Activated naive CD8-positive, alpha-beta T cell treated with anti-CD3 and anti-CD28 coated beads, Interleukin-2, amount 10 ng/mL, durations not matched to agents 7 days and 5 days (primary cell): ENCODE results near the gene MEP1B. TPM values are rescaled to one million over a fixed set of nuclear protein-coding genes. Genes with fewer than 3 reads are reported as not detected.
"Not testable (repeated sequence)": the region's sequence is repeated elsewhere in the genome, so short reads cannot be mapped to it uniquely, and the experiment has no call there.

Experiments
- ATAC-seq: fragments of 150-1000 bp; cut with Tn5 transposase; one replicate; pipeline ENCODE4 v1.10.0; 2021; ENCODE audit warnings: low read depth, moderate library complexity
- POLR2A ChIA-PET: fragments of 350-600 bp; sonication (Branson Sonifier 250); formaldehyde crosslinking; loops from one replicate; lab custom pipeline; 2021; ENCODE audit warnings: antibody characterized with exemption; lab: Charles Lee
- DNase-seq: peaks from one replicate; pipeline ENCODE4 v3.0.0; 2021
- H3K27ac Mint-ChIP-seq: one replicate; pipeline ENCODE4 v1.8.0; 2022; ENCODE audit warnings: mild to moderate bottlenecking, mixed read lengths
- H3K27me3 Mint-ChIP-seq: one replicate; pipeline ENCODE4 v1.8.0; 2022; ENCODE audit warnings: mild to moderate bottlenecking, moderate library complexity, mixed read lengths
- H3K36me3 Mint-ChIP-seq: one replicate; pipeline ENCODE4 v1.8.0; 2021; ENCODE audit warnings: mild to moderate bottlenecking, mixed read lengths
- H3K4me1 Mint-ChIP-seq: one replicate; pipeline ENCODE4 v1.8.0; 2021; ENCODE audit warnings: mixed read lengths
- H3K4me3 Mint-ChIP-seq: one replicate; pipeline ENCODE4 v1.8.0; 2022; ENCODE audit warnings: mild to moderate bottlenecking, moderate library complexity, mixed read lengths
- H3K9me3 Mint-ChIP-seq: one replicate; pipeline ENCODE4 v1.8.0; 2021; ENCODE audit warnings: mixed read lengths
- total RNA-seq, 2 experiments: library from RNA; stranded (reverse); gene quantifications; one replicate each; pipeline ENCODE4 v1.2.3, GENCODE V29; 2021

MEP1B gene
- total RNA-seq = not detected

DNA sequence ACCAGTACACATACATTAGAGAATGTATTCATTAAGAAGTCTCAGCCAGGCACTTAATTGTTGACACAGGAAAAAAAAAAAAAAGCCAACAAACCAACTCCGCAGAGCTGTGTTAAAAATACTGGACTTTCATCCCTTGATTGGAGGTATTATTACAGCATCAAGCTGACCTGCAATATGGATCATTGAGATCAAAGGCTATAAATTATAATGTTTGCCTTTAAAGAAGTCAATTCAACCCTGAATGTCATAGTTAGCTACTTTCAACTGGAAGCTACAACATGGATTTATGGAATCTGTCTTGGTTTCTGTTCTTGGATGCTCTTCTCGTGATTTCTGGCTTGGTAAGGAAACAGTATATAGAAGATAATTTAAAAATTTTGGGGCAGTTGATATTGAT is at the start of gene MEP1B:
Gene MEP1B, plus strand, starts transcription at position 250 of the 400 bp plus-strand sequence. Its CDS starts 32 bp downstream, at position 282.
- Mint-ChIP-seq H3K4me1 (no peaks in the 10 kb centered on the region), H3K27me3 (peaks cover 5% of the 10 kb centered on the region), H3K4me3 (no peak within 1 kb of the TSS), H3K9me3 (peaks cover 4% of the 10 kb centered on the region), H3K36me3 (no peaks in the 10 kb centered on the region), H3K27ac (no peak within 1 kb of the TSS)
- DNase-seq (no peak), ATAC-seq (no peak)
- POLR2A ChIA-PET = no interaction called here

DNA sequence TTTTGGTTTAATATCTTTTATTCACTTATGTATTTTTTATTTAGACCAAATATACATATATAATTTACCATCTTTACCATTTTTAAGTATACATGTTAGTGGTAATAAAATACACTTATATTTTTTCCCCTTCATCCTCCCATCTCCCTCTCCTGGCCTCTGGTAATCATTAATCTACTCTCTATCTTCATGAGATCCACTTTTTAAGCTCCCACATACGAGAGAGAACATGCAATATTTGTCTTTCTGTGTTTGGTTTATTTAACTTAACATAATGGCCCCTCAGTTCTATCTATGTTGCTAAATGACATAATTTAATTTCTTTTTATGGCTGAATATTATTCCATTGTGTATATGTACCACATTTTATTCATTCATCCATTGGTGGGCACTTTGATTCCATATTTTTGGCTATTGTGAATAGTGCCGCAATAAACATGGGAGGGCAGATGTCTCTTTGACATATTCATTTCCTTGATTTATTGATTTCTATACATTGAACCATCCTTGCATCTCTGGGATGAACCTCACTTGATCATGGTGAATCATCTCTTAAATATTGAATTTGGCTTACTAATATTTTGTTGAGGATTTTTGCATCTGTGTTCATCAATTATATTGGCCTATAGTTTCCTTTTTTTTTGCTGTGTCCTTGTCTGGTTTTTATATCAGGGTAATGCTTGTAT is 41.5 kb upstream of the MEP1B start:
- Mint-ChIP-seq H3K9me3 (peaks cover 3% of the 10 kb centered on the region), H3K4me1 (peaks cover 6% of the 10 kb centered on the region), H3K36me3 (peaks cover 1% of the 10 kb centered on the region), H3K4me3 (no peak overlapping the region), H3K27me3 (peaks cover 19% of the 10 kb centered on the region), H3K27ac (no peak overlapping the region)
- ATAC-seq = no peak
- POLR2A ChIA-PET = no interaction called here
- no peak for DNase-seq

DNA sequence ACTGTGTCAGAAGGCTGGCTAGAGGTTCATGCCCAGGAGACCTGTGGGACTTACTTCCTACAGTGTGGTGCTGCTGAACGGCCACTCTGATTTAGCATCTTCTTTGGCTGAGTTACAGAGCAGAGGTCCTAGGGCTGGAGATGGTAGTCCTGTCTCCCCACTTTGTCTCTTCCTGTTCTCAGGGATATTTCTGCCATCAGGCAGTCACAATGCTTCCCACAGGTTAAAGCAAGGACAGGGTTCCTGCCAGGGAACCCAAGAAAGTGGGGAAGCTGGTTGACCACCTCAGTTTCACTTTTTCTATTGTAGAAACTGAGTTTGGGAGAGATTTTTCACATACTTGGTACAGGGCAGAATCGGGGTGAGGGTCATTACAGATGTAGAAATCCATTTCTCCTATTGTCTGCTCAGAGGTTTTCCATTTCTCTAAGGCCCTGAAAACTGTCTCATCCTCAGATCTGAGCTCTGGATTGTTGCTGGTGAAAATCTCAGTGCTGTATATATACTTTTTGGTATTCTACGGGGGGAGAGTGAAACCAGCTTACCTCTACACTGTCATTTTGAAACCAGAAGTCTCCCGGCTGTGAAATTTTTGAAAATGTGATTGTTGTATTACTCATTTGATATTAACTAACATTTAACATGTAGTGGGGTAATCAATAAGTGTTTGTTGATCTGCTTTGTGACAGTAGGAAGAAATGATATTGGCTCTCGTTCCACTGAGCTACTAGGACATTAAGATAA is 37.0 kb upstream of the MEP1B start:
- POLR2A ChIA-PET = no interaction called here
- H3K4me1 Mint-ChIP-seq = peaks cover 7% of the 10 kb centered on the region
- peaks cover 5% of the 10 kb centered on the region for H3K9me3 Mint-ChIP-seq
- no peak for ATAC-seq
- H3K27ac Mint-ChIP-seq = no peak overlapping the region
- DNase-seq = no peak
- no peak overlapping the region for H3K4me3 Mint-ChIP-seq
- peaks cover 15% of the 10 kb centered on the region for H3K27me3 Mint-ChIP-seq
- peaks cover 3% of the 10 kb centered on the region for H3K36me3 Mint-ChIP-seq

DNA sequence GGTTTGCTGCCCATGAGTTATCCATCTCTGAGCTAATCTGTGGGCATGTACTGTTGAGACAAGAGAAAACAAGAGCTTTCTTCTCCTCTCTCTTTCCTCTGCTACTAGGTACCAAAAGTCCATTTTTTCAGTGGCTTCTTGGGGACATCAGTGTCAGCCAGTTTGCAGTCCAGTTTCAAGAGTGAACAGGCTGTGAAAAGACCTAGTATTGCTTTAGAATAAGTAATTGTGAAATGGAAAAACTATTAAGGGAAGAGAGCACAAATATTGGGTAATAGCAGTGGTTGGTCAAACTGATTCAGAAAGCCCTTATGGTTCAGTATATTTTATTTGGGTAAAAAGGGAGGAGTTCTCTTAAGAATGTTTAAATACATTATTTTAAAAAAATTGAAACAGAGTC is 33.0 kb upstream of the MEP1B start:
- Mint-ChIP-seq H3K36me3 (peaks cover 2% of the 10 kb centered on the region), H3K27me3 (peaks cover 13% of the 10 kb centered on the region), H3K4me1 (peaks cover 13% of the 10 kb centered on the region), H3K9me3 (peaks cover 2% of the 10 kb centered on the region), H3K27ac (no peak overlapping the region), H3K4me3 (no peak overlapping the region)
- ATAC-seq (no peak), DNase-seq (no peak)
- POLR2A ChIA-PET = interaction anchor here (1.0 kb wide), 1 partner anchor 17 kb away, joined by 3 read pairs; no protein-coding TSS in a partner anchor

DNA sequence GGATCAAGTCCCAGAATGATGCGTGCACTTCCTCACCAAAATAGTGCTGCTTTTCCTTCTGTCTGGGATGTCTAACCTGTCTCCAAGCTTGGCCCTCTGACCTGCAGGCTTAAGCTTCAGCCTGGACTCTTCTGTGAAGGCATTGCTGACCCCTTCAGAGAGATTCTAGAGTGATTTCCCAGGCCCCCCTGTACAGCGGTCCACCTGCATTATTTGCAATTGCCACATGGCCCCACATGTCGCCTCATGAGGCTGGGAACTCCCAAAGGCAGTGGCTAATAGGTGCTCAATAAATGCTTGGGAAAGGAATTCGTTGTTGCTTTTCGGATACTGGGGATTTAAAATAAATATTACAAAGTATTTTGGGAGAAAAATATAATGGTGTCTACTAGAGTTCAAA is 32.3 kb upstream of the MEP1B start:
- no peak for DNase-seq
- Mint-ChIP-seq H3K4me1 (peaks cover 13% of the 10 kb centered on the region), H3K4me3 (peak overlapping the region; percentile 83), H3K9me3 (peaks cover 2% of the 10 kb centered on the region), H3K36me3 (peaks cover 2% of the 10 kb centered on the region), H3K27me3 (peaks cover 8% of the 10 kb centered on the region), H3K27ac (no peak overlapping the region)
- no peak for ATAC-seq
- POLR2A ChIA-PET = interaction anchor here (1.0 to 1.3 kb wide), 2 partner anchors 18 to 139 kb away, joined by 3 read pairs; partner anchors contain the start of gene RNF125

DNA sequence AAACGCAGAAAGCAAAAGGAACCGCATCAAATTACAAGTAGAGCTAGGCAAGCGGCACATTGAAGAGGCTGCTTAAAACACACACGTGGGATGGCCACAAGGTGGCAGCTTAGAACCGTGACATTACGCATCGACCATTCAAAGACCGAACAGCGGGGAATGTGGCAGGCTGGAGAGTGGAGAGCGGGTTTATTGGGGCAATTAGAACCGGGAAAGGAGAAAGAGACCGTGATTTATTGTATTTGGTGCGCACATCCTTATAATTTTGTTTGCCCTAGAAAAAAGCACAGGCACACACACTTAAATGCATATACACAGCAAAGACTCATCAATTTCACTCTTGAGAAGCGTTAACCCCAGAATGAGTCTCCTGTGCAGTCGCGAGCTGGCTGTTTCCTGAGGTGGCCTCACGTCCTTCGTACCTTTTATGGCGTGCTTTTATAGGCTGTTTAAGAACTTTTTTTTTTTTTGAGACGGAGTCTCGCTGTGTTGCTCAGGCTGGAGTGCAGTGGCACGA is 31.7 kb upstream of the MEP1B start:
- H3K36me3 Mint-ChIP-seq = peaks cover 2% of the 10 kb centered on the region
- H3K9me3 Mint-ChIP-seq = peaks cover 2% of the 10 kb centered on the region
- POLR2A ChIA-PET = interaction anchor here (0.6 to 1.3 kb wide), 2 partner anchors 139 to 213 kb away, joined by 3 read pairs; partner anchors contain the start of gene RNF125
- DNase-seq (peak; percentile 62), ATAC-seq (peak; percentile 89)
- peaks cover 6% of the 10 kb centered on the region for H3K27me3 Mint-ChIP-seq
- peaks cover 9% of the 10 kb centered on the region for H3K4me1 Mint-ChIP-seq
- peak overlapping the region; percentile 83 for H3K4me3 Mint-ChIP-seq
- H3K27ac Mint-ChIP-seq = no peak overlapping the region

DNA sequence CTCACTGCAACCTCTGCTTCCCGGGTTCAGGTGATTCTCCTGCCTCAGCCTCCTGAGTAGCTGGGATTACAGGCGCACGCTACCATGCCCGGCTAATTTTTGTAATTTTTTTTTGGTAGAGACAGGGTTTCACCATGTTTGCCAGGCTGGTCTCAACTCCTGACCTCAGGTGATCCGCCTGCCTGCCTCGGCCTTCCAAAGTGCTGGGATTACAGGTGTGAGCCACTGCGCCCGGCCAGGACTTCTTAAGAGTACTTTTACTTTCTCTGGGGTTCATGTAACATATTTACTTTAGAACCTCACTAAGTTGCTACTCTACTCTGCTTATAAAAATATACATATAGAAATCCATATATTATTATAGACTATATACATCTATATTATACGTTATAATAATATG is 31.2 kb upstream of the MEP1B start:
- POLR2A ChIA-PET = interaction anchor here (0.6 to 1.3 kb wide), 2 partner anchors 140 to 214 kb away, joined by 3 read pairs; partner anchors contain the start of gene RNF125
- not testable (repeated sequence) for H3K27me3 Mint-ChIP-seq, ATAC-seq, DNase-seq, H3K9me3 Mint-ChIP-seq, H3K36me3 Mint-ChIP-seq, H3K4me1 Mint-ChIP-seq, H3K27ac Mint-ChIP-seq
- peak overlapping the region; percentile 83 for H3K4me3 Mint-ChIP-seq

DNA sequence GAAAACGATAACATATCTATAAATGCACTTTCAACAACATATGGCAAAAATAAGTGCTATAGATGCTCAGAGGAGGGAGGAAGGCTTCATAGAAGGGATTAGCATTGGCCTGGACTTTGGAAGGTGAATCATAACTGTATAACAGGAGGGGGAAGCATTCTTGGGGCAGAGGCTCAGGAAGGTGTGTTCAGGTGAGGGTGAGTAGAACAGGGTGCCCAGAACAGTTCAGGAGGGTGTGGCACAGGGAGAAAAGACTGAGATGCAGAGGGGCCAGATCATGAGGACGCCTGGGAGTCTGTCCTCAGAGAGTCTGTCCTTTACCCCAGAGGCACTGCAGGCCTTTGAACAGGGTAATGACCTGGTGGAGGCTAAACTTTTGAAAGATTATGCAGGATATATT is 29.3 kb upstream of the MEP1B start:
- no peak for ATAC-seq
- H3K4me3 Mint-ChIP-seq = no peak overlapping the region
- H3K9me3 Mint-ChIP-seq = no peaks in the 10 kb centered on the region
- peaks cover 7% of the 10 kb centered on the region for H3K4me1 Mint-ChIP-seq
- peaks cover 6% of the 10 kb centered on the region for H3K27me3 Mint-ChIP-seq
- H3K36me3 Mint-ChIP-seq = no peaks in the 10 kb centered on the region
- POLR2A ChIA-PET = no interaction called here
- H3K27ac Mint-ChIP-seq = no peak overlapping the region
- no peak for DNase-seq

DNA sequence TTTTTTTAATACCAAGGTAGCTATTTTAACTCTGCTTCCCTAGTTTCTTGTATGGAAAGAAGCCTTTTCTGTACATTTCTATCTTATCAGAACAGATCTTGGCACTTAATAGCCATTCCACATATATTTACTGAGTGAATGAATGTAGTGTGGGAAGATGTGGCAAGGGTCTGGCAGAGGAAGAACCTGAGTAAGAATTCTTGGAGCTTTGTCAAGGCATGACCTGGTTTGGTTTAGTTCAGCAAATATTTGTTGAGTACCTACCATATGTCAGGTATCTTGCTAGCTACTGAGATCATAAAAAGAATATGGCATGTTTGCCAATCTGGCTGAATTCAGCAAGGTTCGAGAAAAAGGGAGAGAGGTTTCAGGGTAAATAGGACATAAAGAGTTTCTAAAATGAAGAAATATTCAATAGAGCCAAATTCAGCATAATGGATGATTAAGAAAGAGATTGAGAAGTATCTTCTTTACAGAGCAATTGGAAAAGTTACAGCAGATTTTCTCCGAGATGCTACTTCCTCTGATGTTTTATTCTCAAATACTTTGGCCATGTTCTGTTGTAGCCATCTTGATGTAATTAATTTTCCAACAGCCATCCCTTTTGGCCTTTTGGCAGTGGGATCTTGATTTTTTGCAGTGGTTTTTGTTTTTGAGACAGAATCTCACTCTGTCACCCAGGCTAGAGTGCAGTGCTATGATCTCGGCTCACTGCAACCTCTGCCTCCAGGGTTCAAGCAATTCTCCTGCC is 21.7 kb upstream of the MEP1B start:
- Mint-ChIP-seq H3K27me3 (peaks cover 7% of the 10 kb centered on the region), H3K4me1 (no peaks in the 10 kb centered on the region), H3K9me3 (peaks cover 1% of the 10 kb centered on the region), H3K36me3 (no peaks in the 10 kb centered on the region), H3K27ac (no peak overlapping the region), H3K4me3 (no peak overlapping the region)
- DNase-seq = no peak
- no peak for ATAC-seq
- POLR2A ChIA-PET = no interaction called here

DNA sequence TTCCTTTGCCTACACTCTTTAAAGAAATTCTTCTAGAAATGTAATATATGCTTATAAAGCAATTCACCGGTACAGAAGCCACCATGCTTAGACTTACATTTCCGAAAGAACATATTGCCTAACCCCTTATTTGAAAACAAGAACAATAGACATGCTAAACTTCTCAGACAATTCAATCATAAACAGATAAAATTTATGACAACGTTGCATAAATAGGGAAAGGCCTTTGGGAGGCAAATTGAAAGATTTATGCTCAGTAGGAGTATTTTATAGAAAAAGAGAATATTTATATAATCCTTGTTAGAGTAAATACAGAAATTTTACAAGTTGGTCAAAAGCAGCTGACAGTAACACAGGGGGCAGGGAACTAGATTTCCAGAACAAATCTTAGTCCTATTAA is 16.2 kb upstream of the MEP1B start:
- peaks cover 4% of the 10 kb centered on the region for H3K9me3 Mint-ChIP-seq
- H3K36me3 Mint-ChIP-seq = no peaks in the 10 kb centered on the region
- H3K27me3 Mint-ChIP-seq = peaks cover 5% of the 10 kb centered on the region
- ATAC-seq (no peak), DNase-seq (no peak)
- H3K4me1 Mint-ChIP-seq = no peaks in the 10 kb centered on the region
- no peak overlapping the region for H3K4me3 Mint-ChIP-seq
- no peak overlapping the region for H3K27ac Mint-ChIP-seq
- POLR2A ChIA-PET = no interaction called here

DNA sequence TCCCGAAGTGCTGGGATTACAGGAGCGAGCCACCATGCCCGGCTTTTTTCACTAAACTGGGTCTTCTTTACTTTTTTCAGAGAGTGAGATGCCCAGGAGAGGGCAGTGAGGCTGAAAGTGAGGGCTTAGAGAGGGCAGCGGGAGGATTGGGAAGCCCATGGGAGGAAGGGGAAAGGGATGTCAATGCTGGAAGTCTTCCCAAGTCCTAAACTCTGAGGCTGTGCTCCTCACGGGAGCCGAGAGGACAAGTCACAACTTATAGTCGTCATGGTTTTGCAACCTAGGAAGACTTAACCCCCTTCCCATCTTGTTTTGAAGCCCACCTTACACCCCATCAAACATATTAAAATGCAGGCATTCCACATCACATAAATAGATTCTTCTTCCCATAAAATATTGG is 15.1 kb upstream of the MEP1B start:
- Mint-ChIP-seq H3K4me3 (no peak overlapping the region), H3K27ac (no peak overlapping the region), H3K9me3 (peaks cover 4% of the 10 kb centered on the region), H3K27me3 (peaks cover 5% of the 10 kb centered on the region), H3K36me3 (no peaks in the 10 kb centered on the region), H3K4me1 (no peaks in the 10 kb centered on the region)
- no peak for ATAC-seq
- no peak for DNase-seq
- POLR2A ChIA-PET = no interaction called here

DNA sequence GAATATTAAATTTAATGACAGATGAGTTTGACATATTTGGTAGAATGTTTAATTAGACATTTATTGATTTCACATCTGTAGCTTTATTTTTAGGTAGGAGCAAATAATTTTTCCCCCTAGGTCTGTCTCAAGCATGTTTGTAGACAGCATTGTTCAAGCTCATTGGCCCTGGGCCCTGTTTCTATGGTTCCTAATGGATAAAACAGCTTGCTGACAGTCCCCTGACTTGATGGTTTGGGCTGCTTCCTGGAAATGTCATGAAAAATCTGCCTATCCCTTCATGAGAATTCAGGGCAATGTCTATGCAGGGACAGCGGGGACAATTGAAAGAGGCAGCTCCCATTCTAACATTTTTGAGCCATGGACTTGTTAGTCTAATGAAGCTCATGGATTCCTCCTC is 14.6 kb upstream of the MEP1B start:
- Mint-ChIP-seq H3K9me3 (peaks cover 4% of the 10 kb centered on the region), H3K27me3 (peaks cover 5% of the 10 kb centered on the region), H3K4me1 (no peaks in the 10 kb centered on the region), H3K27ac (no peak overlapping the region), H3K36me3 (no peaks in the 10 kb centered on the region), H3K4me3 (no peak overlapping the region)
- DNase-seq (no peak), ATAC-seq (no peak)
- POLR2A ChIA-PET = no interaction called here

DNA sequence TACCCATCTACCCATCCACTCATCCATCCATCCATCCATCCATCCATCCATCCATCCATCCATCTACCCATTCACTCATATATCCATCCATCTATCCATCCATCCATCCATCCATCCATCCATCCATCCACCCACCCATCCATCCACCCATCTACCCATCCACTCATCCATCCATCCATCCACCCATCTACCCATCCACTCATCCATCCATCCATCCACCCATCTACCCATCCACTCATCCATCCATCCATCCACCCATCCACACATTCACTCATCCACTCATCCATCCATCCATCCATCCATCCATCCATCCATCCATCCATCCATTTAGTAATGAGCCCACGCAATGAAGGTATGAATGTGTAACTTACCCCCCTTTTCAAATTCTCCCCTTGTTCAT is 13.1 kb upstream of the MEP1B start:
- ATAC-seq, H3K27me3 Mint-ChIP-seq, POLR2A ChIA-PET, H3K9me3 Mint-ChIP-seq, H3K4me3 Mint-ChIP-seq, H3K4me1 Mint-ChIP-seq, H3K36me3 Mint-ChIP-seq, H3K27ac Mint-ChIP-seq, DNase-seq: not testable (repeated sequence)
